Neutrophil (primary cell): Measurements from ENCODE around the gene FAM83G.

Source experiments
- H3K27ac ChIP-seq: fragments of 200-600 bp; sonication (generic); 2 replicates; pipeline ENCODE4 v1.5.1; 2016; ENCODE audit warnings: mild to moderate bottlenecking, moderate library complexity
- H3K27me3 ChIP-seq: fragments of 200-600 bp; sonication (generic); 2 replicates; pipeline ENCODE4 v1.6.0; 2016; ENCODE audit warnings: mild to moderate bottlenecking
- H3K36me3 ChIP-seq: fragments of 200-600 bp; sonication (generic); 2 replicates; pipeline ENCODE4 v1.5.1; 2017
- H3K4me1 ChIP-seq, 2 experiments: fragments of 200-600 bp in 1 of 2; sonication (generic) in 1 of 2; 1 replicate in 1 of 2; 2 replicates in 1 of 2; pipeline versions ENCODE4 v1.5.1 to v1.6.1; 2013 to 2016; ENCODE audit warnings: low read depth in 1 of 2, low read length in 1 of 2, mild to moderate bottlenecking in 1 of 2, moderate library complexity in 1 of 2; ENCODE audit not compliant: control insufficient read depth in 1 of 2, insufficient read depth in 1 of 2
- H3K4me3 ChIP-seq, 2 experiments: fragments of 200-600 bp in 1 of 2; sonication (generic) in 1 of 2; 1 replicate in 1 of 2; 2 replicates in 1 of 2; pipeline ENCODE4 v1.5.1; 2013 to 2016; ENCODE audit warnings: low read depth in 1 of 2, low read length in 1 of 2, mild to moderate bottlenecking in 1 of 2, moderate library complexity in 1 of 2
- H3K9me3 ChIP-seq: fragments of 200-600 bp; sonication (generic); 2 replicates; pipeline ENCODE4 v1.5.1; 2016
- TF ChIP-seq, protein P1 (sequence below): fragments of 200-600 bp; sonication (generic); IDR thresholded peaks from 2 replicates; pipeline ENCODE4 v1.5.1; 2016; ENCODE audit warnings: antibody characterized with exemption

Gene FAM83G

DNA sequence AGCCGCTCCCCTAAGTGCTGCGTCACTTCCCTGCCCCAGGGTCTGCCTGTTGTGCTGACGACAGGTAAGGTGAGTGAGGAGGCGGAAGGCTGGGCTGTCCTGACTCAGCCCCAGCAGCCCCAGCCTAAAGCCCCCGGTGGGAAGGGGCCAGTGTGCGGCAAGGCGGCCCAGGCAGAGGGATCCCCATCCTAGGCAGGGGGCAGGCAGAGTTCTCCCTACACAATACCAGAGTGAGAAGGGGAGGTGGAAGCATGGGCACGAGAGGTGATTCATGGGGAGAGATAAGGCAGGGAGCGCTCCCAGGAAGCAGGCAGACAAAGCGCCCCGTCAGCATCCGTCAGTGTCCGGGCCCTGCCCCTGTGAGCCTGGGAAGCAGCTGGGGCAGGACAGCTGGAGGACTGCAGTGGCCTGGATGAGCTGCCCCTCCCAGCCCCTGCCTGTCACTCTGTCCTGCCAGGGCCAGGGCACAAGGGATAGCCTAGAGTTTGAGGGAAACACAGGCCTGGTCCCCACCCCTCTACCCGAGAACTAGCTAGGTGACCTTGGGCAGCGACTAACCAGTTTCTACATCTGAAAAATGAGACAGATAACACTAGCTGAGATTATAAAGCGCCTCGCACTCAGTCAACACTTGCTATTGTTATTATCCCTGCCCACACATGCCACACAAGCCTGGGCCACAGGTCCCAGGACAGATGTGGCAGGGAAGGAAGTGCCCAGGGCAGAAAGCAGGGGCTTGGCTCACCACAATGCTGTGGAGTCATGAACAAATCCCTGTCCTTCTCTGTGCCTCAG is 3.8 kb downstream of the FAM83G start:
- peaks cover 54% of the 10 kb centered on the region for H3K27me3 ChIP-seq
- H3K27ac ChIP-seq = no peak overlapping the region
- no peaks in the 10 kb centered on the region for H3K9me3 ChIP-seq
- no peak overlapping the region for H3K4me3 ChIP-seq
- TF ChIP-seq, protein P1, sequence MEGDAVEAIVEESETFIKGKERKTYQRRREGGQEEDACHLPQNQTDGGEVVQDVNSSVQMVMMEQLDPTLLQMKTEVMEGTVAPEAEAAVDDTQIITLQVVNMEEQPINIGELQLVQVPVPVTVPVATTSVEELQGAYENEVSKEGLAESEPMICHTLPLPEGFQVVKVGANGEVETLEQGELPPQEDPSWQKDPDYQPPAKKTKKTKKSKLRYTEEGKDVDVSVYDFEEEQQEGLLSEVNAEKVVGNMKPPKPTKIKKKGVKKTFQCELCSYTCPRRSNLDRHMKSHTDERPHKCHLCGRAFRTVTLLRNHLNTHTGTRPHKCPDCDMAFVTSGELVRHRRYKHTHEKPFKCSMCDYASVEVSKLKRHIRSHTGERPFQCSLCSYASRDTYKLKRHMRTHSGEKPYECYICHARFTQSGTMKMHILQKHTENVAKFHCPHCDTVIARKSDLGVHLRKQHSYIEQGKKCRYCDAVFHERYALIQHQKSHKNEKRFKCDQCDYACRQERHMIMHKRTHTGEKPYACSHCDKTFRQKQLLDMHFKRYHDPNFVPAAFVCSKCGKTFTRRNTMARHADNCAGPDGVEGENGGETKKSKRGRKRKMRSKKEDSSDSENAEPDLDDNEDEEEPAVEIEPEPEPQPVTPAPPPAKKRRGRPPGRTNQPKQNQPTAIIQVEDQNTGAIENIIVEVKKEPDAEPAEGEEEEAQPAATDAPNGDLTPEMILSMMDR = no peak
- peaks cover 3 to 7% of the 10 kb centered on the region in 2 experiments for H3K4me1 ChIP-seq
- no peaks in the 10 kb centered on the region for H3K36me3 ChIP-seq

DNA sequence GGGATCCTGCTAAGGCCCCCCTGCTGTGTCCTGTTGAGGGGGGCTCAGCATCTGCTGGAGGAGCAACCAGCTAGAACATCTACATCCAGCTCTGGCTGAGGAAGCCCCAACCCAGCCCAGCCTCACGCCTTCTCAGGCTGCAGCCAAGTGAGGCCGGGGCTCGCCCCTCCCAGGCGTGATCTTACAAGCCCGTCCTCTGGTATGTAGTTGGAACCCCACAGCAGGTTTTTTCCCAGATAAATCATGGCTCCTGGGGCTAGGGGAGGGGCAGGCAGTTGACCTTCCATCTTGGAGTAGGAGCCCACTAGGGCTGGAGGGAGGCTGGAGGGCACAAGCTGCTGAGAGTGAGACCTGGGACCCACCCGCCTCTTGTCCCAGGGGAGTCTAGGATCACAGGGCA is 4.7 kb downstream of the FAM83G start:
- no peaks in the 10 kb centered on the region for H3K36me3 ChIP-seq
- TF ChIP-seq, protein P1 = no peak
- H3K27me3 ChIP-seq = peaks cover 46% of the 10 kb centered on the region
- H3K27ac ChIP-seq = no peak overlapping the region
- no peaks in the 10 kb centered on the region for H3K9me3 ChIP-seq
- H3K4me3 ChIP-seq = no peak overlapping the region
- peaks cover 3 to 7% of the 10 kb centered on the region in 2 experiments for H3K4me1 ChIP-seq

DNA sequence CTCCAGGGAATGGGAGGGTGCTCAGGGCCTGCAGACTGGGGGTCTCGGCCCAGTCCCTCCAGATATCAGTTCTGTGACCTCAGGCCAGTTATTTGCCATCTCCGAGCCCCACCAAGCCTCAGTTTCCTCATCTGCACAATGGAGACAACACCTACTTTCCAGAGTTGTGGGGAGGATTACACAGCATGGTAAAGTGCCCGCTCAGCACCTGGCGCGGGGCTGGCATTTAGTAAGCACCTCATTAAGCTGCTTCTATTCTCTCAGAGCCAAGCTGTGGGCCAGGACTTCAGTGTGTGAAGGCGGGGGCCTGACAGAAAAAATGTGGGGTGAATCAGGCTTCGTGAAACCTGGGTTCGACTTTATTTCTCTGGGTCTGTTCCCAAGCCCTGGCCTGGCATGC is 5.2 kb downstream of the FAM83G start:
- TF ChIP-seq, protein P1 = no peak
- Histone ChIP-seq H3K4me1 (peaks cover 3 to 7% of the 10 kb centered on the region in 2 experiments), H3K36me3 (no peaks in the 10 kb centered on the region), H3K27me3 (peaks cover 41% of the 10 kb centered on the region), H3K27ac (no peak overlapping the region), H3K9me3 (no peaks in the 10 kb centered on the region), H3K4me3 (no peak overlapping the region)

DNA sequence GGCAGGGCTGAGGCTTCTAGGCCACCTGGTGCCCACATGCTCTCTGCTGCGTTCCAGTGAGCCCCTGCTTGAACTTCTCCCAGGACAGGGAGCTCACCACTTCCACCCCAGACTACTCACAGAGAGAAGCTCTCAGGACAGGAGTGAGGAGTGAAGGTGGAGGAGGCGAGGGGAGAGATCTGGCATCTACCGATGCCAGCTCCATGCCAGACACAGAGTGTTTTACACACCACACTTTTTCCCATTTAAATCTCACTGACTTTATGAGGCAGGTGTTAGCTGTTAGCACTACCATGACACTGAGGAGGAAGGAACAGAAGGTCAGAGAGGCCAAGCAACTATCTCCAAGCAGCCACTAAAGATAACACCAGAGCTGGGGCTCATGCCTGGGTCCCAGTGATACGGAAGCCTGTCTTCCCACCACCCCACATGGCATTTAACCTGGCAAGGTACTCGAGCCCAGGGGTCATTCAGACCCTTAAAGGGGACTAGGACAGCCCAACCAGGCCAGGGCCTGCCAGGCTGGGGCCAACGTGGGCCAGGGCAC is 6.8 kb downstream of the FAM83G start:
- TF ChIP-seq, protein P1 = no peak
- no peaks in the 10 kb centered on the region for H3K9me3 ChIP-seq
- H3K27ac ChIP-seq = no peak overlapping the region
- no peak overlapping the region for H3K4me3 ChIP-seq
- H3K36me3 ChIP-seq = peaks cover 11% of the 10 kb centered on the region
- peaks cover 1 to 3% of the 10 kb centered on the region in 2 experiments for H3K4me1 ChIP-seq
- H3K27me3 ChIP-seq = peaks cover 25% of the 10 kb centered on the region

DNA sequence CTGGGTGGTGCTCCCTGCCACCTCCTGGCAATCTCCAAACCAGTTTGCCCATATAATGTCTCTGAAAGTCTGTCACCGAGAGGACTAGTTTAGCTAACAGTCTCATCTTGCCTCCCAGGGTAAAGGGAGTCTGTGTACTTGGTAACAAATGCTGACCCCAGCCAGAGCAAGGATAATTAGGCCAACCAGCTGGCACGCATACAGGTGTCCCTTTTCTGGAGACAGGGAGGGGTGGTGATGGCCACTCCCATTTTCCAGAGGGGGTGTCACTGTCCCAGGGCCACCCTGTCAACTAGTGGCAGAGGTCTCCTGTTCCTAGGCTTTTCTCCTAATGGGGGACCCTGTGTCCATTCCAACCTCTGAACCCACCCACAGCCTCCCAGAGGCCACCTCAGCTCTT is 8.1 kb downstream of the FAM83G start:
- no peak overlapping the region for H3K4me3 ChIP-seq
- TF ChIP-seq, protein P1 = no peak
- peaks cover 21% of the 10 kb centered on the region for H3K27me3 ChIP-seq
- no peaks in the 10 kb centered on the region for H3K9me3 ChIP-seq
- no peak overlapping the region for H3K27ac ChIP-seq
- peaks cover 9% of the 10 kb centered on the region in 2 experiments for H3K4me1 ChIP-seq
- peaks cover 12% of the 10 kb centered on the region for H3K36me3 ChIP-seq
